Effector CD8-positive, alpha-beta T cell (primary cell): ENCODE measurements around the gene ZC3H12D.
"Not testable (repeated sequence)": the region's sequence is repeated elsewhere in the genome, so short reads cannot be mapped to it uniquely, and the experiment has no call there.

Experiments
- DNase-seq: peaks from one replicate; lab custom pipeline; 2025; lab: John Stamatoyannopoulos, UW
- total RNA-seq, 4 experiments: gene quantifications; one replicate each; lab custom pipeline; 2026; lab: John Stamatoyannopoulos, UW

ZC3H12D gene
- 66.7 to 683 (median 142) reads per million in 4 experiments for total RNA-seq

DNA sequence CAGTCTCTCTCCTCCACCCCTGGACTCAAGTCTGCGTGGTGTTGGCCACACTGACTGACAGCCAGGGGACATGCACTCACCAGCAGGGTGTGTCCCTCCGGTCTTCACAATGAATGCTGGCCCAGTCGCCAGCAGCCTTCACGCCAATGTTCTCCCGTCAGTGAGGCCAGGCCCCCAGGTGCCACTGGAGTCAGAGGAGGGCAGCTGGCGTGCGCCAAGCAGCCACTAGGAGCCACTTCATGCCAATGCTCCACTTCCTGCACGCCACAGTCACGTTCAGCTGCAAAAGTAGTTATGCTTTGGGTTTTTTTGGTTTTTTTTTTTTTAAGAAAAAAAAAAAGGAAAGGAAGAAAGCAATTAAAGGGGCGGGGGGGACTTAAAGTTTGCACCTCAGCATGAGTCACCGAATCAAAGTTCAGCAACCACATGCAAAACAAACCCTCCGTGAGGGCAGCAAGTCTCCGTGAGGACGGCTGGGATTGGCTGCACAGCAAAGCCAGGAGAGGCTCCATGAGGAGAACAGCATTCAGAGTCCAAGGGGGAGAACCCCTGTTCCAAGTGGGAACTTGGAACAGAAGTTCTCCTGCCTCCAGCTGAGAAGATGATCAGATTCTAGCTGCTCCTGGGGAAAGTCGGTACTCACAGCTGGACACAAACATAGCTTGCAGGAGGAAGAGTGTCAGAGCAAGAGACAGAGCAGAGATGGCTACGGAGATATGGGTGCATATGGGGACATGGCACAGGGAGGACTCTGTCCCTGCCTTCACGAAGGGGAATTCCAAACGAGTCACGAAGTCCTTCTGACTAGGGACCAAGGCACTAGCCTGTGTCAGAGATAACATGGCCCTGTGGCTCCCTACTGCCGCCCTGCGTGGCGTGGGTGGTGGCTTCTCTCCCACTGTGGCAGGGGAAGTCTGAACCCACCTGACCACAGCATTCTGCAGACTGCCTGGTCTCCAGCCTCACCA, at the start of gene ZC3H12D:
ZC3H12D (minus strand) TSS at position 282 of the 968 bp plus-strand sequence. CDS start 10,471 bp downstream, outside the sequence.
- DNase-seq = peak; percentile 60

DNA sequence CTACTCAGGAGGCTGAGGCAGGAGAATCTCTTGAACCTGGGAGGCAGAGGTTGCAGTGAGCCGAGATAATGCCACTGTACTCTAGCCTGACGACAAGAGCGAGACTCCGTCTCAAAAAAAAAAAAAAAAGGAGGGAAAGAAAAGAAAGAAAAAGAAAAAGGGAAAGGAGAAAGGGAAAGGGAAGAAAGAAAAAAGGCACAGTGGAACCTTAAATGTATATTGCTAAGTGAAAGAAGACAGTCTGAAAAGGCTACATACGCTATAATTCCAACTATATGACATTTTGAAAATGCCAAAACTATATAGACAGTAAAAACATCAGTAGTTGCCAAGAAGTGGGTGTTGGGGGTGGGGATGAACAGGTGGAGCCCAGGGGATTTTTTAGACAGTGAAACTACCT, 44.8 kb upstream of the ZC3H12D start:
- no peak for DNase-seq

DNA sequence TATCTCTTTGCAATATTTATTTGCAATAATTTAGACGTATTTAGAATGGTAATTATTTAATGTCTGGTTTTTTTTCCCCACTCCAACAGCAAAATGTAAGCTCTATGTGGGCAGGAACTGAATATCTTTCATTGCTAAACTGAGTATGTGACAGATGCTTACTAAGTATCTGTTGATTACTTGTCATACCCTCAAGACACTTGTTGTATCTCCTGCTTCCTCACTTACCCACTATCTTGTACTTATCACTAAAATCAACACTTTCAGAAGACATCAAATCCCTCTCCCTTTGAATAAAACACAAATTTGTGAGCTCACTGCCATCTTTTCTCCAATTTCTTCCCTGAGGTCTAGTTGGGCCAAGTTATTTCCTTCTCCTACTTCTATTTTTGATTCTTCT, 30.7 kb upstream of the ZC3H12D start:
- no peak for DNase-seq

- DNase-seq = no peak
Measured at GRCh38 chr6:149513915-149514314, 29.1 kb upstream of the ZC3H12D start.

DNA sequence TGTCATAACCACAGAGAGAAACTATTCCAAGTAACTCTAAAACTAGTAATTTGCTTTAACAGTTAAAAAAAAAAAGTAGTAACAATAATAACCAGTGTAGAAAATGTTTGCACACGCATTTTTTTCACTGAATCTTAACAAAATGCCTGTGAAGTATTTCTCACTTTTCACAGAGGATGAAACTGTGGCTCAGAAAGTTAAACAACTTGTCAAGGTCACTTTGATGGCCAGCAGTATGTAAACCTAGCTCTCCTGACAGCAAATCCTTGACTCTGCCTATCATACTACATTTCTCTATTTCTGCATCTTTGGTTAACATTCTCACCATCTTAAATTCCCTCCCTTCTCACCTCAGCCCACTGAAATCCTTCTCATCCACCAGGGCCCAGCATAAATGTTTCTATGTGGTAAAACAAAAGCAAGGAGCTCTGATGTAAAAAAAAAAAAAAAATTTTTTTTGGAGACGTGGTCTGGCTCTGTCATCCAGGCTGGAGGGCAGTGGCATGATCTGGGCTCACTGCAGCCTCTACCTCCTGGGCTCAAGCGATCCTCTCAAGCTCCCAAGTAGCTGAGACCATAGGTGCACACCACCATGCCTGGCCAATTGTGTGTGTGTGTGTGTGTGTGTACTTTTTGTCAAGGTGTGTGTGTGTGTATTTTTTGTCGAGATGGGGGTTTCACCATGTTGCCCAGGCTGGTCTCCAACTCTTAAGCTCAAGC, 26.1 kb upstream of the ZC3H12D start:
- DNase-seq = no peak

DNA sequence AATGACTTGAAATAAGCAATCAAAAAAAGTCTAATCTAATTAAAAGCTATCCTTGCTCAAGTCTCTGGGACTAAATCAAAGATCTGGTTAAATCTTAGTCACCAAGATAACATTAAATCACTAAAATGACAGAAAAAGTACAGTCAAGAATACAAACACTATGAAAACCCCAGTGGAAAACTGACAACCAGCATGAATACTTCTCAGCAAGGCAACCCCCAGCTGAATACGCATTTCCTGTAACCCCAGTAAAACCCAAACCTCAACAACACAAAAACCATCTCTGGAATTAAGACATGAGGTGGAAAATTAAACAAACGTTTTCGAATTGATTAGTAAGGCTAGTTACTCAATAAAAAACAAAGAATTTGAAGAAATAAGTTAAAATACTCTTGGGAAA, 23.7 kb upstream of the ZC3H12D start:
- no peak for DNase-seq

- no peak for DNase-seq
Measured at GRCh38 chr6:149503872-149504271, 19.1 kb upstream of the ZC3H12D start.

- DNase-seq = no peak
Measured at GRCh38 chr6:149503276-149503675, 18.5 kb upstream of the ZC3H12D start.

DNA sequence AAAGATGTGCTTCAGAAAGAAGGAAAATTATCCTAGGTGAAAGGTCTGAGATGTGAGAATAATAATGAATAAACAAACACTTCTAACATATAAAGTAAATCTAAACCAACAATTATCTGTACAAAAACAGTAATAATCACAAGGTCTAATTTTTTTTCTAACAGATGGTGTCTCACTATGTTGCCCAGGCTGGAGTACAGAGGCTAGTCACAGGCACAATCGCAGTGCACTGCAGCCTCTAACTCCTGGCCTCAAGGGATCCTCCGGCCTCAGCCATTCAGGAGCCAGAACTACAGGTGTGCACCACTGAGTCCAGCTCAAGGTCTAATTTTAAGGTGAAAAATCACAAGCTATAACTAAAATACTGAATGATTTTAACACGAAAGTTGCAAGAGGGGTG, 17.0 kb upstream of the ZC3H12D start:
- no peak for DNase-seq

DNA sequence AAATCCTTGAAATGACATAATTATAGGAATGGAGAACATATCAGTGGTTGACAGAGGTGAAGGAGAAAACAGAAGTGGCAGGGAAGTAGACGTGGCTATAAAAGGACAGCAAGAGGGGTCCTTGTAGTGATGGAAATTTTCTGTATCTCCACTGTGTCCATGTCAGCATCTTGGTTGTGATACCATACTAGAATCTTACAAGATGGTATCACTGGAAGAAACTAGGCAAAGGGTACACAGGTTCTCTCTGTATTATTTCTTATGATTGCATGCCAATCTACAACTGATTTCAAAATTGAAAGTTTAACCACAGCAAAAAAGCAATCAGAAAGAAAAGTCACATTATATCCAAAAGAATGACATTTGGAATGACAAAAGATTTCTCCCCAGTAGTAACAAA, 16.4 kb upstream of the ZC3H12D start:
- no peak for DNase-seq

- no peak for DNase-seq
Measured at GRCh38 chr6:149500096-149500495, 15.3 kb upstream of the ZC3H12D start.

DNA sequence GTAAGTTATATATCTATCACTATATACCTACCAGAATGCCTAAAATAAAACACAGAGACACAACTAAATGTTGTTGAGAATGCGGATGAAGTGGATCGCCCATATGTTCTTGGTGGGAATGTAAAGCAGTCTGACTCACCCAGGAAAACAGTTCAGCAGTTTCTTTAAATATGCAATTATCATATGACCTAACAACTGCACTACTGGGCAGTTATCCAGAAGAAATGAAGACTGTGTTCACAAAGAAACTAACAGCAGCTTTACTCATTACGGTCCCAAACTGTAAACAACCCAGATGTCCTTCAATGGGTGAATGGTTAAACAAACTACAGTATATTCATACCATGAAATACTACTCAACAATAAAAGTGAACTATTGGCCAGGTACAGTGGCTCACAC, 14.3 kb upstream of the ZC3H12D start:
- no peak for DNase-seq

DNA sequence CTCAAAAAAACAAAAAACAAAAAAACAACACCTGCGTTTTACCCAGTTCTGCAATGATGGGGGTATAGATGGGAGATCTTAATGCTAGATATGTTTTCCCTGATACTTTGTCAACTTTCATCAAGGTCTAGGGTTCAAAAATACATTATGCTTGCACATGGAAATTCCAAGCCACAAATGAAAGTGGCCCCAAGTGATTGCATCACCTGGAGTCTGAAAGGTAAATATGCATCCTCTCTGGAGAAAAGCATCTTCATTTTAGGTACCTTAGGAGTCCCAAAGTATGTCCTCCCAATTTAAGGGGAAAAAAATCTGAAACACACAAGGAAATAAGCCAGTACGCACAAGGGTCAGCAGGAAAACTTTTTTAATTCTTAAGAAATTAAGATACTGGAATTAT, 12.6 kb upstream of the ZC3H12D start:
- DNase-seq = no peak

DNA sequence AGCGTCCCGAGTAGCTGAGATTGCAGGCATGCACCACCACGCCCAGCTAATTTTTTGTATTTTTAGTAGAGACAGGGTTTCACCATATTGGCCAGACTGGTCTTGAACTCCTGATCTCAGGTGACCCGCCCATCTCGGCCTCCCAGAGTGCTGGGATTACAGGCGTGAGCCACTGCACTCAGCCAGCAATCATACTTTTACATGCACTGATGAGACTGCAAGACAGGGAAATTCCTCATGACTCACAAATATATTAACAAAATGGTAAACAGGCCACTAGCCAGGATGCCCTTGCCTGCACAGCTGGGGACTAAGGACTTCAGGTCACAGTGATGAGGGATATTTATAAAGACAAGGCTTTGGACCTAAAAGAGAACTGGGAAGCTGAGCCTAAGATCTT, 11.8 kb upstream of the ZC3H12D start:
- DNase-seq = not testable (repeated sequence)

DNA sequence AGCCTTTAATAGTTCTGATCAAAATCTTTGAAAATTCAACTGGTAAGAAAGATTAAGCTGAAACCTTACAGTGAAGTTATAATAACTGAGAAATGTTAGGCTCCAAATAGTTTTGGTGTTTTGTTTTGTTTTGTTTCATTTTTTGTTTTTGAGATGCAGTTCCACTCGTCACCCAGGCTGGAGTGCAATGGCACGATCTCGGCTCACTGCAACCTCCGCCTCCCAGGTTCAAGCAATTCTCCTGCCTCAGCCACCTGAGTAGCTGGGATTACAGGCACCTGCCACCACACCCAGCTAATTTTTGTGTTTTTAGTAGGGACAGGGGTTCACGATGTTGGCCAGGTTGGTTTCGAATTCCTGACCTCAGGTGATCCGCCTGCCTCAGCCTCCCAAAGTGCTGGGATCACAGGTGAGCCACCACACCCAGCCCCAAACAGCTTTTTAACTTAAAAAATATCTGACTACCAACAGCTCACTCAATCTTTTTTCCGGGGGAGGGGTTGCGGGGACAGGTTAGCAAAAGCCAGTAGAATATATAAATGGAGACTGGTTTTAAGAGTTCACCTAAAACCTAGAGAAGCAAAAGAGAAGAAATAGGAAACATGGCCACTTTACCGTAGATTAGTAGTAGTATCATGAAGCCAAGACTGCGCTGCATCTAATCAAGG, 10.7 kb upstream of the ZC3H12D start:
- not testable (repeated sequence) for DNase-seq

- DNase-seq = not testable (repeated sequence)
Measured at GRCh38 chr6:149494810-149495209, 10.0 kb upstream of the ZC3H12D start.

- no peak for DNase-seq
Measured at GRCh38 chr6:149493761-149494320, 9.0 kb upstream of the ZC3H12D start.

DNA sequence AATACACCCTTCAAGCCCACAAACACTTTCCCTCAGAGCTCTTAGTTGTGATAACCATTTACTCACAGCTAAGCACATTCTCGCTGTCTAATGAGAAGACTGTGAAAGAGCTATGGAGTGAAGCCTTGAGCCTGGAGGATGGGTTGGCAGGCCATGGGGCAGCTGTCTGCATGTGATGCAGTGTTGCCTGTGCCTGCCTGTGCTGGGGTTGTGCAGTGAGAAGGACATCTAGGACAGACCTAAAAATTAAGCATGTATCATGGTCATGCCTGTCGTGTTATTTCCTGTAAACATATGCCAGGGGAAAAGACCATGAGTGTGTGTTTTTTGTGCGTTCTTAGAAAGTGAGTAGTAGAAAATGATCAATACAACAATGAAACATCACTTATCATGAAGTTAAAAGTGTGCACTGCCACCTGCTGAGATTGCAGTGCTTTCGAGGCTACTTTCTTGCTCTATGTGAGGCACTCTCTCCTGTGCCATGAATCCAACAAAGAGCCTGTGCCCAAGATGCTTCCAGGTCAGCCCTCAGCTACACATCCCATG, 8.1 kb upstream of the ZC3H12D start:
- no peak for DNase-seq

DNA sequence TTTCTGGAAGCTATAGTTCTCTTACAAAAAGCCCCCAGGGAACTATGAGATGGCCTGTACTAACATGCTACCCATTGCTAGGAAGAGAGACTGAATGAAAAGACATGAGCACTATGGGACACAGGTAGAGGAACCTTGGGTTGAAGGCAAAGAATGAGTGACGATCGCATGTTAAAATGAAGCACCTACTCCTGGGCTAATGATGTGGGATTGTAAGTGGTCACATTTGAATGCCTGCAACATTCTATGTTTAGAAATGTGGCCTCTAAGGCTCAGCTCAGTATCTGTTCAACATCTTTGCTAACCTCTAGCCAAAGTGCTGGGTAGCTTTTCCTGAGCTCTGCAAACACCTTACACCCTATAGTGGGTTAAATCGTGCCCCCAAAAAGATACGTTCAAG, 5.2 kb upstream of the ZC3H12D start:
- DNase-seq = no peak

GRCh38 chr6:149488815-149489214, 4.0 kb upstream of the ZC3H12D start:
- no peak for DNase-seq

GRCh38 chr6:149487316-149487715, 2.5 kb upstream of the ZC3H12D start:
- DNase-seq = no peak
